Bronchial epithelial cell (primary cell): Measurements from ENCODE around the gene ATXN1L. TPM values are rescaled to one million over a fixed set of nuclear protein-coding genes. Genes with fewer than 3 reads are reported as not detected.

Experiments used
- DNase-seq: peaks from one replicate; pipeline ENCODE4 v3.0.0-alpha.2; 2010; ENCODE audit warnings: low read depth
- FAIRE-seq: peaks from 2 replicates; lab custom pipeline; 2011; peaks lifted over from hg19 to GRCh38; lab: Jason Lieb, UNC
- H3K27me3 ChIP-seq: 2 replicates; pipeline ENCODE4 v1.5.1; 2011; ENCODE audit warnings: low read length; ENCODE audit not compliant: control insufficient read depth, insufficient read depth
- H3K36me3 ChIP-seq: 2 replicates; pipeline ENCODE4 v1.5.1; 2011; ENCODE audit warnings: low read length; ENCODE audit not compliant: control insufficient read depth, insufficient read depth
- H3K4me3 ChIP-seq: 2 replicates; pipeline ENCODE4 v1.5.1; 2011; ENCODE audit warnings: mild to moderate bottlenecking, low read depth, low read length, control low read depth
- total RNA-seq: library from RNA; depleted of rRNA; stranded (reverse); fragments of >200 nt; gene quantifications from 2 replicates; pipeline ENCODE4 v1.2.1, GENCODE V29; 2014
- TF ChIP-seq, protein P1 (sequence below): IDR thresholded peaks from 2 replicates; pipeline ENCODE4 v1.5.1; 2011; ENCODE audit warnings: mild to moderate bottlenecking, moderate library complexity, low read length, control low read depth, inconsistent platforms; ENCODE audit not compliant: insufficient read depth, severe bottlenecking

Gene ATXN1L
- total RNA-seq, 1 donor from 2014 or later, result 9.2 TPM

DNA sequence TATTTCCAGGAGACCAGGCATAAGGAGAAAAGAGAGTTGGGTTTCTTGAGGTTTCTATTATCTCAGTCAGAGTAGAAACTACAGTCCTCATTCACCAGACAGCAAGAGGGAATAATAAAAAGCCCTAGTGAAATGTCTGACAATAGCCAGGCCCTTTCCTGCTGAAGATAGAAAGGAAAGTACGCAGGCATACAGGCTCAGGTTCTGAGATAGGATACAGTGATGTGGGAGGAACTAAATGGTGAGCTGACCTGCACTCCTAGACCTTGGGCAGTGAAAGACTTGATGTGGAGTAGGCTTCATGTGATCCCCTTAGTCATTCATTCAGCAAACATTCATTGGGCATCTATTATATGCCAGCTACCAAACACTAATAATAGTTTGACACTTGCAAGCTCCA, 23.3 kb downstream of the ATXN1L start:
- no peak for DNase-seq
- Histone ChIP-seq H3K36me3 (peaks cover 4% of the 10 kb centered on the region), H3K27me3 (no peaks in the 10 kb centered on the region), H3K4me3 (no peak overlapping the region)
- no peak for FAIRE-seq
- TF ChIP-seq, protein P1, sequence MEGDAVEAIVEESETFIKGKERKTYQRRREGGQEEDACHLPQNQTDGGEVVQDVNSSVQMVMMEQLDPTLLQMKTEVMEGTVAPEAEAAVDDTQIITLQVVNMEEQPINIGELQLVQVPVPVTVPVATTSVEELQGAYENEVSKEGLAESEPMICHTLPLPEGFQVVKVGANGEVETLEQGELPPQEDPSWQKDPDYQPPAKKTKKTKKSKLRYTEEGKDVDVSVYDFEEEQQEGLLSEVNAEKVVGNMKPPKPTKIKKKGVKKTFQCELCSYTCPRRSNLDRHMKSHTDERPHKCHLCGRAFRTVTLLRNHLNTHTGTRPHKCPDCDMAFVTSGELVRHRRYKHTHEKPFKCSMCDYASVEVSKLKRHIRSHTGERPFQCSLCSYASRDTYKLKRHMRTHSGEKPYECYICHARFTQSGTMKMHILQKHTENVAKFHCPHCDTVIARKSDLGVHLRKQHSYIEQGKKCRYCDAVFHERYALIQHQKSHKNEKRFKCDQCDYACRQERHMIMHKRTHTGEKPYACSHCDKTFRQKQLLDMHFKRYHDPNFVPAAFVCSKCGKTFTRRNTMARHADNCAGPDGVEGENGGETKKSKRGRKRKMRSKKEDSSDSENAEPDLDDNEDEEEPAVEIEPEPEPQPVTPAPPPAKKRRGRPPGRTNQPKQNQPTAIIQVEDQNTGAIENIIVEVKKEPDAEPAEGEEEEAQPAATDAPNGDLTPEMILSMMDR, result no peak

DNA sequence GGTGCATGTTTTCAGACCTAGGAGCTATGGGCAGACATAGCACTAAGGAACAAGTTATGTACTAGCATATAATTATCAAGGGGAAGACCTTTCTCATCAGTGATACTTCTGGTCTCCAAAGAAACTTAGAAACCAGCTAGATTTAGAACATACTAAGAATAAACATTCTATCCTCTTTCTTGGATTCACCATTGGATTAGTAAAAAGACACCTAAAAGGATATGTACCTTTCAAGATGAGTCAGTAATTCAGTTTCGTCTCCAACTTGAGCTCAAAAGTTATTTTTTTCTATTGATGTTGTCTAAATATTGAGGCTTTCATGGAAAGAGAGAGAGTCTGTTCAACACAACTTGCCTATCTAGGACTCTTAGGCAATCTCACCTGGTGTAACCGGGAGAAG, 25.0 kb downstream of the ATXN1L start:
- DNase-seq, result no peak
- Histone ChIP-seq H3K4me3 (no peak overlapping the region), H3K27me3 (no peaks in the 10 kb centered on the region), H3K36me3 (peaks cover 3% of the 10 kb centered on the region)
- TF ChIP-seq, protein P1, result no peak
- no peak for FAIRE-seq

DNA sequence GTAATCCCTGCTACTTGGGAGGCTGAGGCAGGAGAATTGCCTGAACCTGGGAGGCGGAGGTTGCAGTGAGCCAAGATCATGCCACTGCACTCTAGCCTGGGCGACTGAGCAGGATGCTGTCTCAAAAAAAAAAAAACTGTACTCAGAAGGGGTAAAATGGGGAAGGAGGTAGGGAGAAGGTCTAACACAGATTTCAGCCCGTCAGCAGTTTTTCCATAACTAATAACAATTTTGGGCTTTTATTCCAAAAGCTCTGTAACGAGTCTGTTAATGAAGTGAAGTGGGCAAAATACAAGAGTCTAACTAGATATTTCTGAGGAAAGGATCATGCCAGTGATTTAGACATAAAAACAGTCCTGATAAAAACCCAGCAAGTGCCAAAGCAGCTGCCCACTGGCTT, 27.4 kb downstream of the ATXN1L start:
- DNase-seq (no peak), FAIRE-seq (no peak)
- H3K36me3 ChIP-seq, result no peaks in the 10 kb centered on the region
- no peak overlapping the region for H3K4me3 ChIP-seq
- TF ChIP-seq, protein P1, result no peak
- no peaks in the 10 kb centered on the region for H3K27me3 ChIP-seq

DNA sequence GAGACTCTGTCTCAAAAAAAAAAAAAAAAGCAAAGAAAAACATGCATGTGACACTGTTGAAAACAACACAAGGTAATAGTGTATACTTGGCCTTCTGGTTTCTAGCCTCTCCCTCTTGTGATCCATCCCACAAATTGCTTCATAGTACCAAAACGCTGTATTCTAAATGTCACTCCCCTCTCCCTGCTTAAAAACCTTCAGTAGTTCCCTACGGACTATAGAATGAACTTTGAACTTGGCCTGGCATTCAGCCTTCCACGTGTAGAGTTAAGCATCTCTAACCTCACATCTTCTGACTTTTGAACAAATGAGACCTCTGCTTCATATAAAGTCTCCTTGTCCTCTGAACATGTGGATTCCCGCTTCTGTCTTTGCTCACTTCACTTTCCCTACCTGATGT, 33.1 kb downstream of the ATXN1L start:
- no peak for FAIRE-seq
- TF ChIP-seq, protein P1, result no peak
- H3K36me3 ChIP-seq, result peaks cover 3% of the 10 kb centered on the region

DNA sequence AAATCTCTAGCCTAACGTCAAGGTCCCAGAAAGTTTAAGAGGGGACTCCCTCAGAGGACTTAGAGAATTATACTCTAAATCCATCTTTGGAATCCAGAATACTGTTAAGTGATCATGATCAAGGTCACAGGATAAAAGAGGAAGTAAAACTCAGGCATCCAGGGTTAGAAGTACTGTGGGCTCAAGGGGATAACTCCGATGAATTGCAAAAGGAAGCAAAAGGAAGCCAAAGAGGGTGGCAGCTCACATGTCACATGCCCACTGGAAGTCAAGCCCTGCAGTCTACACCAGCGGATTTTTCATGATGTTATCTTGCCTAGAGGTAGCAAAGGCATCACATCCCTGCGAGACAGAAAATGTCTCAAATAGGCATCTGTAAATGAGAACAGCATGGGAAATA, 34.4 kb downstream of the ATXN1L start:
- Histone ChIP-seq H3K27me3 (no peaks in the 10 kb centered on the region), H3K4me3 (no peak overlapping the region), H3K36me3 (peaks cover 3% of the 10 kb centered on the region)
- DNase-seq (no peak), FAIRE-seq (no peak)
- TF ChIP-seq, protein P1, result no peak

More for the DNA sequence above, 33.1 kb downstream of the ATXN1L start:
- Histone ChIP-seq H3K4me3 (no peak overlapping the region), H3K27me3 (no peaks in the 10 kb centered on the region)
- no peak for DNase-seq

DNA sequence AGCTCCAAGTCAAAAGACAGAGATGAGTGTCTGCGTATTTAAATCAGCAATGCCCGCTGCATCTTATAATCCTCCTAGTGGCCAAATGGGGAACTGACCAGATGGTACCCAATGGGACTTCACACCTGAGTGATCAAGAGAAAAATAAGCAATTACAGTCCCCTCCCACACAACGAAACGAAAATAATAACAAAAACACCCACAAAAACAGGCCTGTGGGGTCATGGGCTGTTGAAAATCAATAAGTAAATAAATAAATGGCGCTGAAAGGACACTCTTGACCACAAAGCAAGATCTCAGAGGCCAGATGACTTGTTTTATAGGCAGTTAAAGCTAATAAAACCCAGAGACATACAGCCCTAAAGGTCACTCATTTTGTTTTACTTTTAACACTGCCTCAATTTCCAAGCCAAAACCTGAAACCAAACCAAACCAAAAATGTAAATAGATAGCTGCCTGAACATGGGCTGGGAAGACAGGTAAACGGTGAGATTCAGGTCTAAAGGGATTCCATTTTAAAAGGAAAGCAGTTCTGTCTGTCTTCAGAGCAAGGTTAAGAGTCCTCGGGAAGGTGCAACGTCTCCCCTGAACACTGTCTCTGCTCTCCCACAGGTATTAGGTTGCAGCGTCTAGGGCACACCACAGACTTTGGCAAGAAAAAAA, 36.9 kb downstream of the ATXN1L start:
- peak; percentile 84 for DNase-seq
- TF ChIP-seq, protein P1, result peak; percentile 70
- peak overlapping the region; percentile 73 for H3K4me3 ChIP-seq
- H3K27me3 ChIP-seq, result no peaks in the 10 kb centered on the region
- FAIRE-seq, result no peak
- peaks cover 3% of the 10 kb centered on the region for H3K36me3 ChIP-seq
